GM12865 (cell line): ENCODE results near the gene CTNNB1.

Experiments
- DNase-seq: peaks from one replicate; pipeline ENCODE4 v3.0.0; 2010; ENCODE audit warnings: low read depth
- H3K4me3 ChIP-seq: 2 replicates; pipeline ENCODE4 v1.5.1; 2011; ENCODE audit warnings: mild to moderate bottlenecking, low read depth, low read length, control low read depth
- TF ChIP-seq, protein P1 (sequence below): IDR thresholded peaks from 2 replicates; pipeline ENCODE4 v1.5.1; 2011; ENCODE audit warnings: low read length, control low read depth, low read depth, inconsistent platforms; ENCODE audit not compliant: insufficient read depth; ENCODE audit errors: missing control alignments

The CTNNB1 gene

DNA sequence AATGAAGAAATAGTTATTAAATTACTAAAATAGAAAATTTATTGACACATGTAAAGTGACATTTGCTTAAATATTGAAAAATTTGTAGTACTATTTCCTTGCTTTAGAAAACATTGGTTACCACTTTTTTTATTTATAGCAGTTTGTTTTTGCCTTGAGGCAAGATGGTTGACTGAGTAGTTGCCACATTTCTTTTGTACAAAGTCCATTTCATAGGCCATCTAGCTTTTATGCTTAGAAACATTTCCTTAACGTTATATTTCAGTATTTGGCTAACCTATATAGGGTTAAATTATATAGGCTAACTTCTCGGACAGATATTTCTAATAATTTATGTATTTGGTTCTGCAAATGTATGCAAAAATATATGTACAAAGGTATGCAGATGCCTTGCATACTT lies 17.1 kb downstream of the CTNNB1 start:
- DNase-seq: no peak
- no peak overlapping the region for H3K4me3 ChIP-seq
- TF ChIP-seq, protein P1, sequence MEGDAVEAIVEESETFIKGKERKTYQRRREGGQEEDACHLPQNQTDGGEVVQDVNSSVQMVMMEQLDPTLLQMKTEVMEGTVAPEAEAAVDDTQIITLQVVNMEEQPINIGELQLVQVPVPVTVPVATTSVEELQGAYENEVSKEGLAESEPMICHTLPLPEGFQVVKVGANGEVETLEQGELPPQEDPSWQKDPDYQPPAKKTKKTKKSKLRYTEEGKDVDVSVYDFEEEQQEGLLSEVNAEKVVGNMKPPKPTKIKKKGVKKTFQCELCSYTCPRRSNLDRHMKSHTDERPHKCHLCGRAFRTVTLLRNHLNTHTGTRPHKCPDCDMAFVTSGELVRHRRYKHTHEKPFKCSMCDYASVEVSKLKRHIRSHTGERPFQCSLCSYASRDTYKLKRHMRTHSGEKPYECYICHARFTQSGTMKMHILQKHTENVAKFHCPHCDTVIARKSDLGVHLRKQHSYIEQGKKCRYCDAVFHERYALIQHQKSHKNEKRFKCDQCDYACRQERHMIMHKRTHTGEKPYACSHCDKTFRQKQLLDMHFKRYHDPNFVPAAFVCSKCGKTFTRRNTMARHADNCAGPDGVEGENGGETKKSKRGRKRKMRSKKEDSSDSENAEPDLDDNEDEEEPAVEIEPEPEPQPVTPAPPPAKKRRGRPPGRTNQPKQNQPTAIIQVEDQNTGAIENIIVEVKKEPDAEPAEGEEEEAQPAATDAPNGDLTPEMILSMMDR: no peak

DNA sequence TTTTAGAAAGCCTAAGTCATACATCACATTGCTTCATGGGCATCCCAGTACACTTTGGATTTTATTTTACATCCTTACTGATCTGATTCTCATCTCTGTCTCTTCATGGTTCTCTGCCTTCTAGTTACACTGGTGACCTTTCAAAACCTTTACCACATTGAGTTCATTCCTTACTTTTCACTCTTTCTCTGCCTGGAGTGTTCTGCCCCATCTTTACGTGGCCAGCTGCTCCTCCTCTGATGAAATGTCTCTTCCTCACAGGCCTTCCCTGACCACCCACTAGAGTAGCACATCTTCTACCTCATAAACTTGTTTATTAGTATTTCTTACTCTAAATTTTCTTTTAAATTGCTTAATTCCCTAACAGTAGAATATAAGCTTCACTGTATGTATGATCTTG lies 17.7 kb downstream of the CTNNB1 start:
- no peak overlapping the region for H3K4me3 ChIP-seq
- TF ChIP-seq, protein P1: no peak
- DNase-seq: no peak

DNA sequence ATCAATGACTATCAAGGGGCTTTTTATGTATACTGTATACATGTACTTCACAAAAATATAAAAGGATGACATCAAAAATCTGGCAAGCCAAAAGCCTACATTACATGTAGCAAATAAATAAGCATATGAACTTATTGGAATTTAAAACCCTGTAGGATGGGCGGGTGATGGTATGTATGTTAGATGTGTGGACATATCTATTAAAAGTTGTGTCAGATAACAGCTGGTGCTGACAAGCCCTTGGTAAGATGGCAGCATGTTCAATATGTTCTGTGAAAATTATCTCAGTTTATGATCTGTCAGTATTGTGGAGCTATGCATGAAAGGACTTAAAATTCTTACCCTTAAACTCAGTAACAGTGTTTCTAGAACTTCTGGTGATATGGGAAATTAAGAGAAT lies 20.1 kb downstream of the CTNNB1 start:
- TF ChIP-seq, protein P1: no peak

DNA sequence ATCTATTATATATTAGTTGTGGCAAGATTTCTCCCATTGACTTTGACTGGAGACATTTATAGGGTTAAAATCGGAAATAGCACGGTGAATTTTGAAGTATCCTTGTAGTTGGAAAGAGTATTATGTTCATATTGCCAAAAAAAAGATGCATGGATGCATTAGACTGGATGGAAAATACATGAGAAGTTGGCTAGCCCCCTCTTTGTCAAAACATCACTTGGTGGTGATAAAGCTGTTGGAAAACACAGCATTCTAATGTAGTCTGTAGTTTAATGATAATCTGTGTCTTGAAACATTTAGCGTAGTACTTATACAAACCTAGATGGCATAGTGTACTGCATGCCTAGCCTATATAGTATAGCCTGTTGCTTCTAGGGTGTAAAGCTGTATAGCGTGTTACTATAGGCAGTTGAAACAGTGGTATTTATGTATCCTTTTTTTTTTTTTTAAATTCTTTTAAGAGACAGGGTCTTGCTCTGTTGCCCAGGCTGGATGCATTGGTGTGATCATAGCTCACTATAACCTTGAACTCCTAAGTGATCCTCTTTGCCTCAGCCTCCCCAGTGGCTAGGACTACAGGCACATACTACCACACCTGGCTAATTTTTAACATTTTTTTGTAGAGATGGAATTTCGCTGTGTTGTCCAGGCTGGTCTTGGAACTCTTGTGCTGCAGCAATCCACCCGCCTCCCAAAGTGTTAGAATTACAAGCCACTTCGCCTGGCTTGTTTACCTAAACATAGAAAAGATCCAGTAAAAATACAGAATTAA lies 21.8 kb downstream of the CTNNB1 start:
- TF ChIP-seq, protein P1: no peak
- DNase-seq: no peak

More for the DNA sequence above, 20.1 kb downstream of the CTNNB1 start:
- H3K4me3 ChIP-seq: no peak overlapping the region
- no peak for DNase-seq

DNA sequence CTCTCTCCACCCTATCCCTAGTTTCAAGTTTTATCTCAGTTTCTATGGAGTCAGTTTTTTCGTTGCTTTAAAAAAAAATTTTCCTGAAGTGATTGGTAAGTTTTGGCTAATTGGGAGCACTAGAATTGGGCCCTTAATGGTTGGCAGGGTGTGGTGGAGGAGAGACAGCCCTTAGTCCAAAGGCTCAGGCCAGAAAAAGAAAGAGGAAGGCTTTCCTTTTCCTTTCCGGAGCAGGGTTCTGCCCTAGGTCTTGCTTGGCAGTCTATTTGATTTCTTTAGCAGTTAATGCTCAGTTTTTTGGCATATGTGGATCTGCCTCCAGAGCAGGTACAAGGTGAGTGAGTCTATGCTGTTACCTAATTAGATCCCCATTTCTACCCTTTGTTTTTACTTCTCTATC lies 22.7 kb downstream of the CTNNB1 start:
- no peak for DNase-seq
- H3K4me3 ChIP-seq: no peak overlapping the region
- TF ChIP-seq, protein P1: no peak

More for the DNA sequence above, 21.8 kb downstream of the CTNNB1 start:
- H3K4me3 ChIP-seq: no peak overlapping the region

DNA sequence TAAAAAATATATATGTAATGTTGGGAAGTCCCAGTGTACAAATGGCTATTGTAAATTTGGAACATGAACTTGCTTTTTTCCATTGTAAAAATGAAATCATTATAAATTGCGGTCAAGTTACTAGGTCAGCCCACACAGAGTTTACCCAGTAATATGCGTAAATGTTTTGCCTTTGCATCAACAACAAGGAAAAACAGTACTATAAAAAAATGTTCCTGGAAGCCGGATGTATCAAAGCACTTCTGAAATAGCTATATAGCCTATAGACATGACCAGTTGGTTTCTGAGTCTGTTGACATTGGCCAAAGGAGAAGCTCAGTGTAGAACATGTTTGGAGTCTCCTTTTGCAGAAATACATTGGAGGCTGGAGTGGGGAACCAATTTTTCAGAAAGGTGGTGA lies 23.2 kb downstream of the CTNNB1 start:
- no peak overlapping the region for H3K4me3 ChIP-seq
- DNase-seq: no peak
- TF ChIP-seq, protein P1: no peak

DNA sequence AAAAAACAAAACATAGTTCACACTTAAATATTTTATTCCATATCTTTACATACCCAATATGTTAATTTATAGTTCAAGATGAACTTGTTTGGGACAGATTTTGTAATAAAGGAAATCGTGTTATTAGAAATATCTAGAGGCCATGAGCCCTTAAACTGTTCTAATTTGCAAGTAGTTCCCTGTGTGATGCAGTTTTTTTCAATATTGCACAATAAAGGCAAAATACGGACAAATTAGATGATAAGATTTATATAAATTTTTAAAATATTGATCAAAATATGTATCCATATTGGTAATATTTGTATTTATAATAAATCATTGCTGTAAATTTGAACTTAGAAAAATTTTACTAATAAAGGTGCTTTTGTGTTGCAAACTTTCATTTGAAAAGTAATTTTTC lies 23.8 kb downstream of the CTNNB1 start:
- DNase-seq: no peak
- H3K4me3 ChIP-seq: no peak overlapping the region
- TF ChIP-seq, protein P1: no peak
